GM18511 (cell line): Measurements from ENCODE around the gene MAGI1.

Source experiments
- ATAC-seq: cut with Tn5 transposase; IDR thresholded peaks from one replicate; pipeline ENCODE4 v1.9.1; 2021; ENCODE audit warnings: mild to moderate bottlenecking, moderate library complexity; ENCODE audit not compliant: unreplicated experiment

The MAGI1 gene

GRCh38 chr3:66015841-66016240 is 22.9 kb downstream of the MAGI1 start:
- ATAC-seq: no peak

GRCh38 chr3:66014651-66015050 is 24.1 kb downstream of the MAGI1 start:
- no peak for ATAC-seq

GRCh38 chr3:66014056-66014455 is 24.7 kb downstream of the MAGI1 start:
- no peak for ATAC-seq

GRCh38 chr3:66012711-66013110 is 26.0 kb downstream of the MAGI1 start:
- no peak for ATAC-seq

- ATAC-seq: no peak
These were observed 27.7 kb downstream of the MAGI1 start for GRCh38 chr3:66010739-66011655.

GRCh38 chr3:66010348-66010738 is 28.4 kb downstream of the MAGI1 start:
- ATAC-seq: no peak

- ATAC-seq: no peak
These were observed 34.5 kb downstream of the MAGI1 start for GRCh38 chr3:66004244-66004643.

- ATAC-seq: no peak
These were observed 37.1 kb downstream of the MAGI1 start for GRCh38 chr3:66001626-66002025.

- ATAC-seq: no peak
These were observed 38.2 kb downstream of the MAGI1 start for GRCh38 chr3:66000506-66000905.

GRCh38 chr3:65999606-66000005 is 39.1 kb downstream of the MAGI1 start:
- ATAC-seq: no peak

- no peak for ATAC-seq
These were observed 42.1 kb downstream of the MAGI1 start for GRCh38 chr3:65996589-65996988.

GRCh38 chr3:65995515-65995914 is 43.2 kb downstream of the MAGI1 start:
- no peak for ATAC-seq

GRCh38 chr3:65995030-65995429 is 43.7 kb downstream of the MAGI1 start:
- ATAC-seq: no peak

- no peak for ATAC-seq
These were observed 45.4 kb downstream of the MAGI1 start for GRCh38 chr3:65993134-65993900.

- no peak for ATAC-seq
These were observed 46.6 kb downstream of the MAGI1 start for GRCh38 chr3:65992106-65992505.

GRCh38 chr3:65988411-65989180 is 50.1 kb downstream of the MAGI1 start:
- ATAC-seq: no peak

GRCh38 chr3:65986285-65986684 is 52.4 kb downstream of the MAGI1 start:
- no peak for ATAC-seq

- no peak for ATAC-seq
These were observed 53.7 kb downstream of the MAGI1 start for GRCh38 chr3:65984975-65985374.

- no peak for ATAC-seq
These were observed 55.6 kb downstream of the MAGI1 start for GRCh38 chr3:65983100-65983499.

- no peak for ATAC-seq
These were observed 59.0 kb downstream of the MAGI1 start for GRCh38 chr3:65979731-65980130.

- ATAC-seq: no peak
These were observed 59.6 kb downstream of the MAGI1 start for GRCh38 chr3:65979162-65979561.
